ENCODE results near the gene USP24. TPM values are rescaled to one million over a fixed set of nuclear protein-coding genes. Genes with fewer than 3 reads are reported as not detected.

USP24 gene
- total RNA-seq, 1 experiment from 2014 or later = 35.3 TPM

GRCh38 chr1:55143684-55144083 is 71.5 kb downstream of the USP24 start:
- no peak overlapping the region for H2BK12ac ChIP-seq (ENCODE audit: insufficient read length, low read depth, low read length)
- no peaks in the 10 kb centered on the region for H3K4me1 ChIP-seq (ENCODE audit: insufficient read depth, low read length)
- no peaks in the 10 kb centered on the region for H3K79me2 ChIP-seq (ENCODE audit: insufficient read depth, low read length)
- no peak overlapping the region for H3K14ac ChIP-seq (ENCODE audit: insufficient read depth, low read length)
- H3K4ac ChIP-seq (ENCODE audit: low read depth, low read length) = no peak overlapping the region
- H3K27ac ChIP-seq (ENCODE audit: insufficient read length, low read depth, low read length) = no peak overlapping the region
- no peak overlapping the region for H3K18ac ChIP-seq (ENCODE audit: insufficient read length, low read depth, low read length)
- no CpG with 5 or more reads among the region's 3 CpGs for WGBS (ENCODE audit: extremely low coverage, insufficient read length, low lambda C conversion rate)
- no peaks in the 10 kb centered on the region for H3K9me3 ChIP-seq (ENCODE audit: control insufficient read depth, low read depth, low read length)
- Mint-ChIP-seq H3K4me3 (no peak overlapping the region), H3K9me3 (no peaks in the 10 kb centered on the region), H3K4me1 (peaks cover 2 to 3% of the 10 kb centered on the region in 2 experiments; a peak in 3 of 4 replicates), H3K36me3 (ENCODE audit: insufficient read depth in 1 of 3, low read depth in 3 of 3) (peaks cover 11 to 57% (median 52%) of the 10 kb centered on the region in 3 experiments; a peak in 6 of 7 replicates), H3K27me3 (ENCODE audit: low read depth) (no peaks in the 10 kb centered on the region), H3K27ac (peak overlapping the region in 1 of 3 experiments; percentile 55; a peak in 2 of 7 replicates)
- H4K8ac ChIP-seq (replicated peaks; ENCODE audit: insufficient read length, low read depth, low read length) = no peak overlapping the region
- H2BK120ac ChIP-seq (ENCODE audit: low read depth, low read length, poor library complexity, severe bottlenecking) = no peak overlapping the region
- peak; percentile 77 for DNase-seq
- TF ChIP-seq CTCF (conservative IDR thresholded peaks at IDR 0.05) = peak; percentile 70
- no peak overlapping the region for H3K9ac ChIP-seq (ENCODE audit: extremely low read depth, insufficient read length, low read length)
- no peak overlapping the region for H3K23ac ChIP-seq (ENCODE audit: insufficient read length, low read depth, low read length)
- H3K23me2 ChIP-seq (ENCODE audit: insufficient read length, low read depth, low read length, poor library complexity, severe bottlenecking) = no peaks in the 10 kb centered on the region
- no peak overlapping the region for H3K4me2 ChIP-seq (ENCODE audit: insufficient read depth, insufficient read length, low read length)
- no peak overlapping the region for H2AK5ac ChIP-seq (ENCODE audit: insufficient read length, low read length)
- H2BK20ac ChIP-seq (ENCODE audit: low read depth, low read length, poor library complexity, severe bottlenecking) = no peak overlapping the region
- H3T11ph ChIP-seq (ENCODE audit: low read length) = no peak overlapping the region
- H2BK5ac ChIP-seq (ENCODE audit: insufficient read length, low read length) = no peak overlapping the region
- H4K91ac ChIP-seq (ENCODE audit: insufficient read length, low read depth, low read length) = no peak overlapping the region
- no peak overlapping the region for H3K56ac ChIP-seq (ENCODE audit: insufficient read length, low read depth, low read length)
- H4K5ac ChIP-seq (ENCODE audit: insufficient read length, low read depth, low read length) = no peak overlapping the region
- H2BK15ac ChIP-seq (ENCODE audit: low read depth, low read length) = no peak overlapping the region
- no peak overlapping the region for H2AFZ ChIP-seq (ENCODE audit: low read length)
- H4K20me1 ChIP-seq (ENCODE audit: control insufficient read depth, insufficient read depth, insufficient read length) = no peaks in the 10 kb centered on the region
- no peaks in the 10 kb centered on the region for H3K27me3 ChIP-seq (ENCODE audit: insufficient read depth, low read length)
- H3K79me1 ChIP-seq (ENCODE audit: insufficient read depth, low read depth, low read length, poor library complexity, severe bottlenecking) = no peaks in the 10 kb centered on the region

Measured in H9 (cell line).